Activated CD8-positive, alpha-beta T cell treated with anti-CD3 and anti-CD28 coated beads for 36 hours (primary cell): ENCODE data around the gene ENTPD5. TPM values are rescaled to one million over a fixed set of nuclear protein-coding genes. Genes with fewer than 3 reads are reported as not detected.

Experiments used
- ATAC-seq: fragments of 200-7000 bp; cut with Tn5 transposase; one replicate; pipeline ENCODE4 v1.10.0; 2021; ENCODE audit warnings: mild to moderate bottlenecking, moderate library complexity
- CTCF ChIA-PET: fragments of 350-600 bp; sonication (Branson Sonifier 250); formaldehyde crosslinking; loops from one replicate; lab custom pipeline; 2021; ENCODE audit warnings: antibody characterized with exemption; lab: Charles Lee
- POLR2A ChIA-PET: fragments of 350-600 bp; sonication (Branson Sonifier 250); formaldehyde crosslinking; loops from one replicate; lab custom pipeline; 2021; ENCODE audit warnings: antibody characterized with exemption; lab: Charles Lee
- DNase-seq: peaks from one replicate; pipeline ENCODE4 v3.0.0-alpha.2; 2020
- H3K27ac Mint-ChIP-seq: one replicate; pipeline ENCODE4 v1.8.0; 2021; ENCODE audit warnings: mild to moderate bottlenecking, mixed read lengths
- H3K27me3 Mint-ChIP-seq: one replicate; pipeline ENCODE4 v1.8.0; 2021; ENCODE audit warnings: mixed read lengths
- H3K36me3 Mint-ChIP-seq: one replicate; pipeline ENCODE4 v1.8.0; 2021; ENCODE audit warnings: low read depth, mixed read lengths
- H3K4me1 Mint-ChIP-seq: one replicate; pipeline ENCODE4 v1.8.0; 2021; ENCODE audit warnings: low read depth, mixed read lengths
- H3K4me3 Mint-ChIP-seq: one replicate; pipeline ENCODE4 v1.8.0; 2021; ENCODE audit warnings: mild to moderate bottlenecking, moderate library complexity, mixed read lengths
- H3K9me3 Mint-ChIP-seq: one replicate; pipeline ENCODE4 v1.8.0; 2021; ENCODE audit warnings: mixed read lengths
- intact Hi-C: fragments of 100-400 bp; cut with micrococcal nuclease; formaldehyde crosslinking; loops from one replicate; pipeline ENCODE4 v1.10.0; 2022
- total RNA-seq, 2 experiments: library from RNA; stranded (reverse); gene quantifications; one replicate each; pipeline ENCODE4 v1.2.3, GENCODE V29; 2021
- TF ChIP-seq, protein P1 (sequence below): fragments of 200-600 bp; IDR thresholded peaks from one replicate; pipeline ENCODE4 v1.8.0; 2022; ENCODE audit warnings: antibody characterized with exemption, mild to moderate bottlenecking

Gene ENTPD5
- total RNA-seq, 2 experiments from 2014 or later = 11.9 to 13.9 TPM

DNA sequence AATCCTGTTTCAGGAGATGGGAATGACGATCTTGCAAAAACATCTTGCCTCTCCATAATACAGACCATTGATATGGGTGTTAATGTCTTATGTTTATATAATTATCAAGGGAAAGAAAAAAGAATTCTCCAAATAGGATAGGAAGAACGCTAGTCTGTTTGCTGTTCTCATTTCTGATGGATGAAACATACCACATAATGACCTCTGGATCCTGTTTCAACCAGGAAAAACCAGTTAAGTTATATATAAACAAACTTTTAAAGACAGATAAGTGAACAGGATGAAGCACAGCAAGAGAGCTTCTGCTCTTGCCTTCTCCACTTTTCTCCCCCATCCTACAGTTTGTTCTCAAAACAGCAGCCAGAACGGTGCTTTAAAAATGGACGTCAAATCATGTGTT, 41.2 kb downstream of the ENTPD5 start:
- intact Hi-C loops = no loop called here
- no peak for ATAC-seq
- no peak overlapping the region for H3K27ac Mint-ChIP-seq
- peaks cover 5% of the 10 kb centered on the region for H3K36me3 Mint-ChIP-seq
- no peak overlapping the region for H3K4me3 Mint-ChIP-seq
- no peaks in the 10 kb centered on the region for H3K27me3 Mint-ChIP-seq
- TF ChIP-seq, protein P1, sequence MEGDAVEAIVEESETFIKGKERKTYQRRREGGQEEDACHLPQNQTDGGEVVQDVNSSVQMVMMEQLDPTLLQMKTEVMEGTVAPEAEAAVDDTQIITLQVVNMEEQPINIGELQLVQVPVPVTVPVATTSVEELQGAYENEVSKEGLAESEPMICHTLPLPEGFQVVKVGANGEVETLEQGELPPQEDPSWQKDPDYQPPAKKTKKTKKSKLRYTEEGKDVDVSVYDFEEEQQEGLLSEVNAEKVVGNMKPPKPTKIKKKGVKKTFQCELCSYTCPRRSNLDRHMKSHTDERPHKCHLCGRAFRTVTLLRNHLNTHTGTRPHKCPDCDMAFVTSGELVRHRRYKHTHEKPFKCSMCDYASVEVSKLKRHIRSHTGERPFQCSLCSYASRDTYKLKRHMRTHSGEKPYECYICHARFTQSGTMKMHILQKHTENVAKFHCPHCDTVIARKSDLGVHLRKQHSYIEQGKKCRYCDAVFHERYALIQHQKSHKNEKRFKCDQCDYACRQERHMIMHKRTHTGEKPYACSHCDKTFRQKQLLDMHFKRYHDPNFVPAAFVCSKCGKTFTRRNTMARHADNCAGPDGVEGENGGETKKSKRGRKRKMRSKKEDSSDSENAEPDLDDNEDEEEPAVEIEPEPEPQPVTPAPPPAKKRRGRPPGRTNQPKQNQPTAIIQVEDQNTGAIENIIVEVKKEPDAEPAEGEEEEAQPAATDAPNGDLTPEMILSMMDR = no peak
- no peak for DNase-seq
- no peaks in the 10 kb centered on the region for H3K9me3 Mint-ChIP-seq
- ChIA-PET POLR2A (no interaction called here), CTCF (no interaction called here)
- no peaks in the 10 kb centered on the region for H3K4me1 Mint-ChIP-seq

DNA sequence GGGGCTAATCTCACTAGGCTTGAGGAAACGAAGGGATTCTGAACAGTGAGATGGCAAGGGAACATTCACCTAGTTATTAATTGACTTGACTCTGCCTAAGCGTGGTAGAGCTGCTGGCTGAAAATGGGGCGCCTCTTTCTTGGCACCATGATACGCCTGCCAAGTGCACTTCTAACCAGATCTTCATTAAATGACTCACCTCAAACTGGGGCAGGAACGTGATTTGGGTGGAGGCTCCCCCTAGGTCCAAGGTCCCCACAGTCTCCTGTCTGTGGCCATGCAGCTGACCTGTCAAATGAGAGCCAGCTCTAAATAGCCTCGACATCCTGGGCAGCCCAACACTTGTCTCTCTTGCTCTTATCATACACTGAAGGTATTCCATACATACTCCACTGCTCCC, 43.0 kb downstream of the ENTPD5 start:
- no peaks in the 10 kb centered on the region for H3K9me3 Mint-ChIP-seq
- no peaks in the 10 kb centered on the region for H3K4me1 Mint-ChIP-seq
- no peak overlapping the region for H3K4me3 Mint-ChIP-seq
- ChIA-PET POLR2A (no interaction called here), CTCF (no interaction called here)
- peaks cover 5% of the 10 kb centered on the region for H3K36me3 Mint-ChIP-seq
- TF ChIP-seq, protein P1 = no peak
- no peak overlapping the region for H3K27ac Mint-ChIP-seq
- no peak for ATAC-seq
- intact Hi-C loops = no loop called here
- no peaks in the 10 kb centered on the region for H3K27me3 Mint-ChIP-seq
- DNase-seq = no peak

DNA sequence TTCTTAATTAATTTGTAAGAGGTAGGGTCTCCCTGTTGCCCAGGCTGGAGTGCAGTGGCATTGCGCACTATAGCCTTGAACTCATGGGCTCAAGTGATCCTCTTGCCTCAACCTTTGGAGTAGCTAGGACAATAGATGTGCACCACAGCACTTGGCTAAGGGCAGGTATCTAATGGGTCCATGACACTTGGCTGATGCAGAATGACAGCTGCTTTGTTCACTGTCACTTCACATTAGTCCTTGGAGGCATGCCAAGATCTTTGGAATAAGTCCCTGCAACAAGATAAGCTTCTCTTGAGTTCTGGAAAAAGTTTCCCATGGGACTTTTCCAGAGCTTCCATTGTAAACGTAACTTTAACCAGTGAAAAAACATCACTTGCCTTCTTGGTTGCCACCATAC, 45.6 kb downstream of the ENTPD5 start:
- no peaks in the 10 kb centered on the region for H3K4me1 Mint-ChIP-seq
- no peak for DNase-seq
- H3K27me3 Mint-ChIP-seq = no peaks in the 10 kb centered on the region
- H3K27ac Mint-ChIP-seq = no peak overlapping the region
- no peak for ATAC-seq
- intact Hi-C loops = no loop called here
- H3K9me3 Mint-ChIP-seq = no peaks in the 10 kb centered on the region
- TF ChIP-seq, protein P1 = no peak
- H3K4me3 Mint-ChIP-seq = no peak overlapping the region
- POLR2A ChIA-PET = interaction anchor here (0.6 kb wide), 1 partner anchor 11 kb away, joined by 3 read pairs; no protein-coding TSS in a partner anchor
- CTCF ChIA-PET = no interaction called here
- H3K36me3 Mint-ChIP-seq = peaks cover 13% of the 10 kb centered on the region

DNA sequence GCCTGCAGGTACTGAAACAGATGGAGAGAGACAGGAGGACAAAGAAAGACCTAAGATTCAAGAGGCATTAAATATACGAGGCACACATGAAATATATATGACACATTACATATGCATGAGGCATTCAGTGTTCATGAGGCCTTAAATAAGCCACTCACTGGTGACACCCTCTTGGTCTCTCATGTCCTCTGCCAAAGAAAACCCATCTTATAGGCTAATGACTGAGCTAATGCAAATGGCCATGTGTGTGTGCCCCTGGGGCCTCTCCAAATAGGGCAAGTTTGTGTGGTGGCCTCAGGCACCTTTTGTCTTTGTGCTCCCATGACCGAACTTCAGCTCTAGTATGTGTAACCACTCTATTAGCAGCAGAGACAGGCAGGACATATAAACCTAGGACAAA, 50.2 kb downstream of the ENTPD5 start:
- CTCF ChIA-PET = no interaction called here
- no peak overlapping the region for H3K27ac Mint-ChIP-seq
- ATAC-seq (no peak), DNase-seq (no peak)
- H3K27me3 Mint-ChIP-seq = no peaks in the 10 kb centered on the region
- intact Hi-C loops = loop anchor here (10.0 kb wide), 1 partner anchor 66 kb away; no protein-coding TSS in a partner anchor
- H3K4me3 Mint-ChIP-seq = no peak overlapping the region
- H3K36me3 Mint-ChIP-seq = peaks cover 16% of the 10 kb centered on the region
- H3K4me1 Mint-ChIP-seq = no peaks in the 10 kb centered on the region
- H3K9me3 Mint-ChIP-seq = no peaks in the 10 kb centered on the region
- TF ChIP-seq, protein P1 = no peak
- POLR2A ChIA-PET = no interaction called here

DNA sequence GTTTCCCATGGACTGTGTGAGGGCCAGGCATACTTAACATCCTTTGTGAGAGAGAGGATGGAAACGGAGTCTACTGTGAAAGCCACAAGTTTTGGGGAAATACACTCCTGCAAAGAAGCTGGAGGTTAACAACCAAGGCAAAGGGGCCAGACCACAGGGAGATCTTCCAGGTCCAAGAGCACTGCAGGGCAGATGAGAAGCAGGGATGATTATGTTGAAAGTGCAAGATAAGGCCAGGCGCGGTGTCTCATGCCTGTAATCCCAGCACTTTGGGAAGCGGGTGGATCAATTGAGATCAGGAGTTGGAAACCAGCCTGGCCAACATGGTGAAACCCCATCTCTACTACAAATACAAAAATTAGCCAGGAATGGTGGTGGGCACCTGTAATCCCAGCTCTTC, 53.9 kb downstream of the ENTPD5 start:
- Mint-ChIP-seq H3K4me1 (no peaks in the 10 kb centered on the region), H3K27ac (no peak overlapping the region), H3K4me3 (no peak overlapping the region), H3K27me3 (no peaks in the 10 kb centered on the region), H3K9me3 (no peaks in the 10 kb centered on the region), H3K36me3 (peaks cover 31% of the 10 kb centered on the region)
- TF ChIP-seq, protein P1 = no peak
- ATAC-seq (no peak), DNase-seq (no peak)
- intact Hi-C loops = loop anchor here (10.0 kb wide), 1 partner anchor 70 kb away; no protein-coding TSS in a partner anchor
- POLR2A ChIA-PET = no interaction called here
- CTCF ChIA-PET = no interaction called here
